SIG-M5 treated with dmso at 0.1 percent for 504 hours (cell line): ENCODE measurements around the gene PITPNC1.
"Not testable (repeated sequence)": the region's sequence is repeated elsewhere in the genome, so short reads cannot be mapped to it uniquely, and the experiment has no call there.

Experiments
- DNase-seq: peaks from one replicate; lab custom pipeline; 2025; ENCODE audit not compliant: unreplicated experiment; lab: John Stamatoyannopoulos, UW

Gene PITPNC1

DNA sequence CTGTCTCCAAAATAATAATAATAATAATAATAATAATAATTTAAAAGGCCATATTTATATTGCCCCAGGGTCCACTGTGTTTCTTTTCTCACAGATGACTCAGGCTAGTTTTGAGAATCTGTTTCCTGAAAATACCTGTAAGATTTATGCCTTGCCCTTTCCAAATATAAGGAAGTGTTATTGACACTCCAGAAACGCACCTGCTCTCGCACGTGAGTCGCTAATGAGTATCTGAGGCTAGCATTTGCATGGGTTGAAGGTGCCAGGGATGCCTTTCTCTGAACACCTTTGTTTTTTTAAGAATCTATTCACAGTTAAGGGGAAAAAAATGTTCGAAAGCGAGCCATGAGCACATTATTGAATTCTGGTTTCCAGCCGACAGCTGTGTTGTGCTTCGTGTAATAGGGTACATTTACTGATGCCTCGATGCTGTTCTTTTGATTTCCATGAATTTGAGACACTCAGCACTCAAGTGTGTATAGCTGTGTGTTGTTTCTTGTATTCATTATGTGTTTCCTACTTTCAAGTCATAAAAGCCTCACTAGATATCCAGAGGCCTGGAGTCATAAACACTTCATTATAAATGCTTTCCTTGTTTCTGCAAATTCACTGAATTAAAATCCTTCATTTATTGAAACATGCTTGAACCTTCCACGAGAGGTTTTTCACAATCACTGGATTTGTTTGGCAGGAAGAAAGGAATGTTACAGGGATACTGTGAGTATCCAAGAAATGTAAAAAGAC lies 295.7 kb downstream of the PITPNC1 start:
- DNase-seq = no peak

DNA sequence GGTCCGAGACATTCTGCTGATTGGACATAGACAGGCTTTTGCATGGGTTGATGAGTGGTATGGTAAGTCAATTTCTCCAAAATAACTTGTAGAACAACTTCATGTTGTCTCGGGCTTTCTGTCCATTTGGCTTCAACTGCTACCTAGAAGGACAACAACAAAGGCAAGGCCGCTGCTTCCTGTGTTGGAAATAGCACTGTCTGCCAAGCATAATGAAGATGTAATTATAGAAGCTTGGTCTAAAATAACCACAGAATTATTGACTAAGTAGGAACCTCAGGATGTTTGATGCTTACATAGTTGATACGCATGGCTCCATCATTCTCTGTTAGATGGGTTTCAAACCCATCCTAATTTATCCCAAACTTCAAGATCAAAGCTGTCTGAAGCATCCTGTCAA lies 298.4 kb downstream of the PITPNC1 start:
- DNase-seq = no peak

DNA sequence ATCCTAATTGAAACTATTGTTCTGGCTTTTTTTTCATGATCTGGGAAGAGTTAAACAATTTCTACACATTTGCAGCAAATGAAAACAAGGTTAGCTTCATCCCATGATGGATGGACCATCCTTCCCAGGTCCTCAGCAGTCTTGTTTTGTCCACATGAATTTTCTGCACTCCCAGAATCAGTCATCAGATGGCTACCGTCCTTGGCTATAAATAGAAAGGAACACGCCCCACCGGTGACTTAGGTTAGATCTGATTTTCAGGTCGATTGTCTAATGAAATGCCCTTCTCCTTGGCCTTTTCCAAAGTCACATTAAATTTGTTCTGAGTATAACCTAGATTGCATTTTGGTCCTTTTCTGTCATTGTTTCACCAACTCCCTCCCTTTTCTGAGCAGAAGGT lies 299.2 kb downstream of the PITPNC1 start:
- no peak for DNase-seq

GRCh38 chr17:67678414-67678813 lies 301.3 kb downstream of the PITPNC1 start:
- no peak for DNase-seq

DNA sequence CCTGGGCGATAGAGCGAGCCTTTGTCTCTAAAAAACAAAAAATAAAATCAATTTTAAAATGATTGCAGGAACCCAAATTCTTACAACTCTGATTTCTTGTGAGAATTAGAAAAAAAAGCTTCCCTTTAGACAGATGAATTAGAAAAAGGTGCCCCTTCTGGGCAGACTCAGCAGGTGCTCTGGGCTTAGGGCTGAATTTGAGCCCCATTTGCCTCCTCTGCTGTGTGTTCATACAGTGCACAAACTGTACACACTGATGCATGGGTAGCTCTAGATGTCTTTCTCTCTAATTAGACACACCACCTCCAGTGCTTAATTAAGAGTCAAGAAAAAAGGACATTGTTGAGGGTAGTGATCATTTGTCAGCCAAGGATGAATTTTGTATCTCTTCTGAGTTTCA lies 302.1 kb downstream of the PITPNC1 start:
- no peak for DNase-seq

GRCh38 chr17:67679721-67680120 lies 302.6 kb downstream of the PITPNC1 start:
- no peak for DNase-seq

GRCh38 chr17:67680445-67681224 lies 303.6 kb downstream of the PITPNC1 start:
- DNase-seq = no peak

- DNase-seq = no peak
Observed at GRCh38 chr17:67682196-67682595, 305.1 kb downstream of the PITPNC1 start.

- no peak for DNase-seq
Observed at GRCh38 chr17:67685351-67685750, 308.3 kb downstream of the PITPNC1 start.

DNA sequence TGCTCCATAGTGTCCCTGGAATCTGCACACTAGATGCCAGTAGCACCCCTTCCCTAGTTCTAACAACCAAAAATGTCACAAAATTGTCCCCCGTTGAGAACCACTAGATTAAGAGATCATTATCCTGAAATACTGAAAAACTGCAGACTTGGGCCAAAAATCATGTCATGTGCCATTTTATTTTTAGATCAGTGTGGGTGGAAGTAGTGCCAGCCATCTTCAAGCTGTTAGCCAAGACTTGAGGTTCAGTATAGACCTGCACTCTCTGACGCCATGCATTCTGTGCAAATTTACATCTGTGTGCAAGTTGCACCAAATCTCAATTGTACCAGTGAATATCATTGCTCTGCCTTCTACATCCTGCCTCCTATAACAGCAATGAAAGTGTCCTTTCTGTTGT lies 309.2 kb downstream of the PITPNC1 start:
- no peak for DNase-seq

DNA sequence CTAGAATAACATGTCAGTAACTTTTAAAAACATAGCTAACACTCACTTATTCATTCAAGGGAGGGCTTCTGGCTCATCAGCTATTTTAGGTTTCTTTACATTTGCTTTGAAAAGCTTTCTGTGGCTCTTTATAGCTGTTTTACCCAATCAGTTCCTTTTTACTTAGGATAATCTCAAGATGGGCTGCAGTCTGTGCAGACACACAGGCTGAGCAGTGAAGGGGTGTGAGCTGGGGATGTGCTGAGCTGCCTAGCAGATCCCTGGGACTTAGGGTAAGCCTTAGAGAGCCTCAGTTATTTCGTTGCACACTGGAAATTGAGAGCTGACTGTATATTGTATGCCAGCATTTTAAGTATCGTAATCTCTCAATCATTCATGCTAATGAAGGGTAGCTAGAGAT lies 310.4 kb downstream of the PITPNC1 start:
- DNase-seq = no peak

DNA sequence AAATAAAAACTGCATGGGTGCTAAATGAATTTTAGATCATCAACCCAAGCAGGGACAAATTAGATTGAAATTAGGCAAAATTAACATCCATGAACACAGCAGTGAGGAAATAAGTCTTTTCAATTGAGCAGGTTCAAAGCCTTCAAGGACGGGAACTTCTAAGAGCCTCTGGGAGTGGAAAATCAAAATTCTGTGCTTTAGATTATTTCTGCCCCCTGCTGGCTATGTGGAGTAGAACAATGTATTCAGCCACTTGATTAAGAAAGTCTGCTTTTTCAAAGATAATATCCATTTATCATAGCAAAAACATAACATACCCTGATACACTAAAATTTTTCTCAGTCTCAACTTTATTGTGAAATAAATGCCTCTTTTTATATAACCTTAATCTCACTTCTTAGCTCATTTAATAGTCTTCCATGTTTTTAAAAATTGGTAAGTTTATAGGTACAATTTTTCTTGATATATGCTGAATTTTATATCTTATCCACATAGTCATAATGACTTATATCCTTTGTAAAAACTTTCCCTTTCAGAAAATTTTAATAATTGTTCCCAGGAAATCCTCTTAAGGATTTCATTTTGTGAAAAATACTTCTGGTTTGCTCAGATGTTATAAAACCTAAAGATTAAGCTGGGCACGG lies 312.6 kb downstream of the PITPNC1 start:
- peak; percentile 85 for DNase-seq

DNA sequence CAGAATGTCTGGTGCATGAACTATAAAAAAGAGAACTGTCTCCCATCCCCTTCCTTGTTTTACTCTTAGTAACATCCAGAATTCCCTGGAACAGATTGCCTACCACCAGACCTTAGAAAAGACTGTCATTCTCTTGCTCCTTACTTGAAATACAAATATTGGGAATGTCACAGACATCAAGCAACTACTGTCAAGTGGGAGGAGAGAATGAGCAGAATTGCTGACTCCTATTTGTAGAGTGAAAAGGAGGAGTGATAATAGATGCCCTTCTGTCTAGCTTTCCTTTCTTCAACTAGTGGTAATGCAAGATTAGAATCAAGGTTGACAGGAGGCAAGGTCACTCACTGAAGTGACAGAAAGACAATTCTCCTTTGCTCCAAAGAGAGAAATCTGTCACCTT lies 316.7 kb downstream of the PITPNC1 start:
- DNase-seq = no peak

DNA sequence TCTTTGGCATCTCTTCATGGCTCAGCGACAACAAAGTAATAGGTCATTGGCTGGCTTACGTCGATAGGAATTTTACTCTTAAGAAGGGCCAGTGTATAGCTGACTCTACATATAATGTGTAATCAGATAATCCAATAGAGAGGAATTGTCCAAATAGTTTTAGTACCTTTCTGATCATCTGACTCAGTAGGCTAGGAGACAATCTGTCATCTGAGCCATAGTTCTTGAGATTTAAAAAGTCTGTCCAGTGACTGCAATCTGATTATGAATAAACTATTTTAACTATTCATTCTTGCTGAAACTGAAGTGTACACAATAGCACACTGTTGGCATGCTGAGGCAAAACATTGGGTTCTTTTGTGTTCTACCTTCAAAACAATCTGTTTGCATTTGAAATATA lies 319.3 kb downstream of the PITPNC1 start:
- no peak for DNase-seq

GRCh38 chr17:67696853-67697498 lies 319.9 kb downstream of the PITPNC1 start:
- DNase-seq = no peak

DNA sequence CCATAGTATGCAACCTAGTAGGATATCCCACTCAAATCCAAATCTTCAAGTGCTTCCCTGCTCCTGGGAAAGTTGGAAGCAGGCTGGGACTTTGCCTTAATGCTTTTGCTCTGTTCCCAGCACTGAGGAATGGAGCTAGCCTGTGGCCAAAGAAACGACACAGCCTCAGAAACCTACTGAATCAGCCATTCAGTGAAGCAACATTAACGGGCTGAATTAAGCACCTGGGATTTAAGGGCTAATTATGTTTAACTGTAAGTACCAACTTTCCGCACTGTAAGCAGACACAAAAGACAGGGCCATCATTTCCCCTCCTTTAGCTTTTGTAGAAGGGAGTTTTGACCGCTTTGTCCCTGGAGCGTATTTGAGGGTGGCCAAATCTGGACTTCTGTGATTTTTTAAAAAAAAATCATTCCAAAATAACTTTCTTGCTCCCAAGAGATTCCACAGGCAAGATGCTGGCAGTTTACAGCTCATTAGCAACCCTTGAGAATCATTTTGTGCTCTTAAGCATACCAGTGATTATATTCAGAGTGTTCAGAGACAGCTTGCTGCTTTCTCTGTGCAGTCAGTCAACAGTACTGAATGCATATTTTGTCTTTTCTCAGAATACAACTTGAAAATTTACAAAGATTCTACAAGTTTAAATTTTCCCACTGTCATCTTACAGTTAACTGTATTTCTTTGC lies 323.1 kb downstream of the PITPNC1 start:
- no peak for DNase-seq

GRCh38 chr17:67700725-67701119 lies 323.6 kb downstream of the PITPNC1 start:
- DNase-seq = no peak

DNA sequence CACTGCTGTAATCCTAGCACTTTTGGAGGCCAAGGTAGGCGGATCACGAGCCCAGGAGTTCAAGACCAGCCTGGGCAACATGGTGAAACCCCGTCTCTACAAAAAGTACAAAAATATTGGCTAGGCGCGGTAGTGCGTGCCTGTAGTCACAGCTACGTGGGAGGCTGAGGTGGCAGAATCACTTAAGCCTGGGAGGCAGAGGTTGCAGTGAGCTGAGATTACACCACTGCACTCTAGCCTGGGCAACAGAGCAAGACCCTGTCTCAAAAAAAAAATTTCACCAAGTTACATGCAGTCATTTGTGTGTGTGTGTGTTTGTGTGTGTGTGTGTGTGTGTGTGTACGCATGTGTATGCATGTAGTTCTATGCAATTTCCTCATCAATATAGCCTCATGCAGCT lies 325.8 kb downstream of the PITPNC1 start:
- not testable (repeated sequence) for DNase-seq

- DNase-seq = no peak
Observed at GRCh38 chr17:67707442-67707841, 330.4 kb downstream of the PITPNC1 start.

- DNase-seq = no peak
Observed at GRCh38 chr17:67708378-67708777, 331.3 kb downstream of the PITPNC1 start.

- DNase-seq = no peak
Observed at GRCh38 chr17:67711916-67712315, 334.8 kb downstream of the PITPNC1 start.
